Right atrium auricular region (tissue), 2 donors: ENCODE measurements around the gene CARD19. TPM values are rescaled to one million over a fixed set of nuclear protein-coding genes. Genes with fewer than 3 reads are reported as not detected.
"Not testable (repeated sequence)": the region's sequence is repeated elsewhere in the genome, so short reads cannot be mapped to it uniquely, and the experiment has no call there.

ENCODE experiments used
- DNase-seq: peaks from one replicate; pipeline ENCODE4 v3.0.0-alpha.2; 2019; ENCODE audit warnings: low spot score
- H3K27ac ChIP-seq, 2 donors: fragments of 200-600 bp; sonication (generic); 1 replicate in 1 of 2; 2 replicates in 1 of 2; pipeline ENCODE4 v1.5.1; 2016 to 2019
- H3K27me3 ChIP-seq, 2 donors: fragments of 200-600 bp; sonication (generic); one replicate each; pipeline versions ENCODE4 v1.5.1 to v1.6.0; 2017 to 2019
- H3K36me3 ChIP-seq: fragments of 200-600 bp; sonication (generic); one replicate; pipeline ENCODE4 v1.5.1; 2016
- H3K4me1 ChIP-seq, 2 donors: fragments of 200-600 bp; sonication (generic); one replicate each; pipeline versions ENCODE4 v1.5.1 to v1.6.0; 2017 to 2019
- H3K4me3 ChIP-seq, 2 donors: fragments of 200-600 bp; sonication (generic); 1 replicate in 1 of 2; 2 replicates in 1 of 2; pipeline ENCODE4 v1.5.1; 2017 to 2019; ENCODE audit warnings: mild to moderate bottlenecking in 1 of 2, moderate library complexity in 1 of 2
- H3K9me3 ChIP-seq, 2 donors: fragments of 200-600 bp; sonication (generic); one replicate each; pipeline ENCODE4 v1.5.1; 2019
- CTCF ChIP-seq, 2 donors: fragments of 200-600 bp; sonication (generic); IDR thresholded peaks; one replicate each; pipeline ENCODE4 v1.5.1; 2019; ENCODE audit warnings: antibody characterized with exemption in 2 of 2
- total RNA-seq, 2 donors: library from RNA; depleted of rRNA; stranded (reverse); fragments of >200 nt; gene quantifications; one replicate each; pipeline ENCODE4 v1.1.0, GENCODE V29; 2016

The CARD19 gene
- total RNA-seq, 2 donors from 2014 or later, result 21.2 to 46.8 TPM

DNA sequence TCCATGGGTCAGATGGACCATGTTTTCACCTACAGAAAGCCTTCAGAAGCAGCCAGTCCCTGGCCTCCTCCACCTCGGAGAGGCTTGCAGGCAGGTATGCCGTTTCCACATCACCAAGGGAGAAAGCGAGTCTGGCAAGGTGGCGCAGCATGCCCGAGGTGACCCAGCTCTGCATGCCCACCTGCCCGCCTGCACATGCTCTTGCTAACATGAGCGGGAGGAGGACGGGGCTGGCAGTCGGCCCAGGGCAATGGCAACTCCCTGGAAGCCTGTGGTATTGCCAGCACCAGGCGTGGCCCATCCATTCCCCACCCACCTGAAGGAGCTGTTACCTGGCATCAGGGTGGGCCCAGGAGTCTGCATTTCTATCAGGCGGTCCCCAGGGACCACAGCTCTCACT, 41.3 kb downstream of the CARD19 start:
- H3K27ac ChIP-seq, result no peak overlapping the region
- DNase-seq, result no peak
- H3K9me3 ChIP-seq, result no peaks in the 10 kb centered on the region
- no peaks in the 10 kb centered on the region for H3K36me3 ChIP-seq
- peaks cover 0 to 27% of the 10 kb centered on the region in 2 donors for H3K4me1 ChIP-seq
- H3K27me3 ChIP-seq, result no peaks in the 10 kb centered on the region
- no peak for TF ChIP-seq CTCF (IDR thresholded peaks at IDR 0.05)
- no peak overlapping the region for H3K4me3 ChIP-seq

- no peak for DNase-seq
- Histone ChIP-seq H3K27ac (no peak overlapping the region), H3K36me3 (no peaks in the 10 kb centered on the region), H3K9me3 (no peaks in the 10 kb centered on the region), H3K4me3 (no peak overlapping the region), H3K27me3 (no peaks in the 10 kb centered on the region), H3K4me1 (peaks cover 0 to 18% of the 10 kb centered on the region in 2 donors)
- TF ChIP-seq CTCF (IDR thresholded peaks at IDR 0.05), result no peak
Measured at GRCh38 chr9:93138171-93138764, 42.3 kb downstream of the CARD19 start.

DNA sequence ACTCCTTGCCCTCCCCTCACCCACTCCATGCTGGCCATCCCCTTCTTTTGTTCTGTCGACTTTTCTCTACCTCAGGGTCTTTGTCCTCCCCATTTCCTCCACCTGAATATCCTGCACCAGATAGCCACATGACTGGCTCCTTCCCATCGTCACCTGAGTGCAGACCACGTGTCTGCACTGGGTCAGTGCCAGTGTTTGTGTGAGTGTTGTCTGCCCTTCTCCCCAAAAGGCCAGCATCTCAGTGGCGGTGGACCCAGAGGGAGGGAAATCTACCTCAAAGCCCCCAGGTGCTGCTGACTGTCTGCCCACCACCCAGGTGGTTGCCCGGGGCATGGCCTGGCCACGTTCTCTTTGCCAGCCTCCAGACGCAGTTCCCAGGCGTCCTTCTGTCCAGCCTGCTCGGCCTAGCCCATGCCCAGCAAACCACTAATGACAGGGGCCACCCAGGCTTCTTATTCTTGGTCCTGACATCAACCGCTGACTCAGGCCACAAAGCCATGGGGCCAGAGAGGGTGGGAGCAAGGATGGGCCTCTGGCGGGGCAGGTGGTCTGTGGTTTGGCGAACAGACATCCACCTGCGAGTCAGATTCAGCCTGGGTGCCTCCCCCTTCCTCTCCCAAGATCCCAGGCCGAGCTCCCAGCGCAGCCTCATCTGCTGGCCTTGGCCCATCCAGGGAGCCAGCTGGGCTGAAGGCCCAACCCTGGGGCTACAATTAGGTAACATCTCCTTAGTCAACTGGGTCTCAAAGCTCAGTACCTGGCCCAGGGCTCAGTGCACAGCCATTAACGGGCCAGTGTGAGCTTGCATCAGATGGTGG, 43.6 kb downstream of the CARD19 start:
- Histone ChIP-seq H3K27ac (no peak overlapping the region), H3K27me3 (no peaks in the 10 kb centered on the region), H3K4me1 (peaks cover 0 to 21% of the 10 kb centered on the region in 2 donors), H3K4me3 (no peak overlapping the region), H3K9me3 (no peaks in the 10 kb centered on the region), H3K36me3 (no peaks in the 10 kb centered on the region)
- TF ChIP-seq CTCF (IDR thresholded peaks at IDR 0.05), result no peak
- DNase-seq, result no peak

- Histone ChIP-seq H3K4me3 (no peak overlapping the region), H3K36me3 (no peaks in the 10 kb centered on the region), H3K4me1 (peaks cover 0 to 10% of the 10 kb centered on the region in 2 donors), H3K27me3 (no peaks in the 10 kb centered on the region), H3K27ac (no peak overlapping the region), H3K9me3 (no peaks in the 10 kb centered on the region)
- TF ChIP-seq CTCF (IDR thresholded peaks at IDR 0.05), result no peak
- no peak for DNase-seq
Measured at GRCh38 chr9:93141771-93142483, 45.9 kb downstream of the CARD19 start.

DNA sequence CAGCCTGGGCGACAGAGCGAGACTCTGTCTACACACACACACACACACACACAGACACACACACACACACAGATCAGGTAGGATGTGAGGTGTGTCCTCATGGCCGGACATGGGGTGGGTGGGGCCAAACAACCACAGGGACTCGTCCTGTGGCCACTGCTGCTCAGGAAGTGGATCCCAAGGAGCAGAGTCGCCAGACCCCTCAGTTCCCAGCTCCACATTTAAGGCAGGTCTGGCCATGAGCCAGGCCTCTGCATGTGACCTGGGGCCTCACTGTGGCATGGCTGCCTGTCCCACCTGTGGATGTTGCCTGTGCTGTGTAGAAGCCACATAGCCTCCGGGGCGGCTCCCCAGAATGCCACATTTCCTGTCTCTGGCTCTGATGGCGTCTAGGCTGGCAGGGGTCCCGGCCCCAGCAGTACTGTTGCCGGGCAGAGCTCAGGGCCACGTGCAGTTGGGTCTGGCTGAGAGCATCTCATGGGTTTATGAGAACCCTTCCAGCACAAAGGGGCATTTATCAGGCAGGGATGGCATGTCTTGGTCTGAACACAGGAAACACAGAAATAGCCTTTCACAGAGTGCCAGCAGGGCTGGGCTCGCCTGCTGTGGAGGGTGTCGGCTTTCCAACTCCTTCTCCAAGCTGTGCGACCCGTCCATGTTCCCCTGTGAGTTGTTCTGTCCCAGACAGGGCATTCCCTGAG, 48.0 kb downstream of the CARD19 start:
- H3K4me3 ChIP-seq, result no peak overlapping the region
- no peak for DNase-seq
- no peaks in the 10 kb centered on the region for H3K27me3 ChIP-seq
- H3K36me3 ChIP-seq, result no peaks in the 10 kb centered on the region
- no peaks in the 10 kb centered on the region for H3K9me3 ChIP-seq
- H3K4me1 ChIP-seq, result peaks cover 0 to 10% of the 10 kb centered on the region in 2 donors
- TF ChIP-seq CTCF (IDR thresholded peaks at IDR 0.05), result no peak
- no peak overlapping the region for H3K27ac ChIP-seq

- H3K4me3 ChIP-seq, H3K27ac ChIP-seq: not testable (repeated sequence)
- H3K4me1 ChIP-seq, result peaks cover 0 to 10% of the 10 kb centered on the region in 2 donors
Measured at GRCh38 chr9:93146696-93147095, 50.7 kb downstream of the CARD19 start.

More at GRCh38 chr9:93146696-93147095, 50.7 kb downstream of the CARD19 start:
- not testable (repeated sequence) for DNase-seq, H3K36me3 ChIP-seq, H3K9me3 ChIP-seq, H3K27me3 ChIP-seq
